ENCODE measurements around the gene C12orf42. TPM values are rescaled to one million over a fixed set of nuclear protein-coding genes. Genes with fewer than 3 reads are reported as not detected.

The C12orf42 gene
- total RNA-seq, 1 experiment from 2014 or later = not detected

DNA sequence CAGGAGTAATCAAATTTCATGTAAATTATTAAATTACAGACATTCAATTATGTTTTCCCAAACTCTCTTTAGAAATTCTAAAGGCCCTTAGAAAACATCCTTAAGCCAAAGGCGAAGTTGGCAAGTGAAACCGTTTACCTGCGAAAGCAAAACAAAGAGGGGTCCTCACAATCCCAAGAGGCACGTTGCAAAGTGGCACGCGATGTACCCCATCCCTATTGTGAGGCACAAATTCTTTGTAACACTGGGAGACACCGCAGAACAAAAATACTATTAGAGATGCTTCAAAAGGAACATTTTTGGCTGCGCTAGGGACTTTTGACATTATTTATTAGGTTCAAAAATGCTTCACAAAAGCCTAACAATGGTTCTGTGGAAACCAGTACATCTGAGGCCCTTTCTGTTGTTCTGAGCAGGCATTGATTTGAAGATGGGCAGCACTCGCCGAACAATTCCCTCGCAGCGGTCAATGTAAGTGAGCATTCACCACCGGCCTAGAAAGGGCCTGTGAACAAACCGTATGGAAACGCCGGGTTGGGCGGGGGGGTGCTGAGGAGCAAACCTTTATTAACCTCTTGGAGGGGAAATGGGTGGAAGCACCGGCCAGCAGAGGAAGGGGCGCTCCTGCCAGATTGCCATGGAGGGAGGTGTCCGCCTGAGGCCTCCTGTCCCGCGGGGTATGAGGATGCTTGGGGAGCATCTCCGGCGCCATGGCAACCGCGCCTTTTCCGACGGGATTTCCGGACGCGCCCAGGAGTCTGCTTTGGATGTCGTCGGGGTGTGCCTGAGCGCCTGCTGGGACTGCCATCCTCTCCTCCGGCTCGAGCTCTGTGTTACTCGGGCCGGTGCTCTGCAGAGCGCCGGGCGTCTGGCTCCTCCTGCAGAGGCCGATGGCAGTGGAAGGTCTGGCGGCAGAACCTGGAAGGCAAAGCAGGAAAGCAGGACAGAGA, 193.9 kb downstream of the C12orf42 start:
- Histone ChIP-seq H3K36me3 (ENCODE audit: control insufficient read depth in 1 of 2, insufficient read depth in 2 of 2, low read length in 2 of 2) (no peaks in the 10 kb centered on the region), H3K9me3 (ENCODE audit: control insufficient read depth in 1 of 2, insufficient read depth in 1 of 2, low read depth in 1 of 2, low read length in 2 of 2) (no peaks in the 10 kb centered on the region), H3K9me2 (ENCODE audit: insufficient read depth) (no peaks in the 10 kb centered on the region), H3K27me3 (ENCODE audit: insufficient read depth, low read length) (0 out of 2 replicates have a peak, but pooled peaks cover 14% of the 10 kb centered on the region), H4K20me1 (ENCODE audit: insufficient read depth) (no peaks in the 10 kb centered on the region), H3K4me2 (ENCODE audit: low read length) (no peak overlapping the region), H2AFZ (ENCODE audit: low read depth, low read length, poor library complexity, severe bottlenecking) (no peak overlapping the region), H3K79me2 (ENCODE audit: insufficient read depth, low read length) (no peaks in the 10 kb centered on the region), H3K27ac (ENCODE audit: low read depth, low read length) (no peak overlapping the region), H3K4me1 (ENCODE audit: control insufficient read depth in 1 of 2, insufficient read depth in 2 of 2, low read length in 2 of 2) (no peaks in the 10 kb centered on the region), H3K9ac (ENCODE audit: low read length) (no peak overlapping the region), H3K4me3 (replicated peaks in 1 of 2; ENCODE audit: low read depth in 1 of 2, low read length in 2 of 2) (no peak overlapping the region)
- BruUV-seq (replicated peaks) = no TSS peak
- no peak for DNase-seq (ENCODE audit: low read depth, low spot score)
- TF ChIP-seq CEBPB (IDR thresholded peaks at IDR 0.05; ENCODE audit: low read depth) (no peak), SP1 (IDR thresholded peaks at IDR 0.05; ENCODE audit: low read depth) (no peak), SIN3A (IDR thresholded peaks at IDR 0.05; ENCODE audit: low read depth) (no peak), ZFX (IDR thresholded peaks at IDR 0.05) (no peak), RAD21 (IDR thresholded peaks at IDR 0.05; ENCODE audit: low read depth) (no peak), ELF1 (IDR thresholded peaks at IDR 0.05; ENCODE audit: borderline replicate concordance, low read depth) (no peak), JUND (IDR thresholded peaks at IDR 0.05) (no peak), FOSL1 (IDR thresholded peaks at IDR 0.05; ENCODE audit: low read depth) (no peak), POLR2A (IDR thresholded peaks at IDR 0.05; ENCODE audit: borderline replicate concordance, extremely low read depth, insufficient read depth, insufficient read length) (no peak), EGR1 (IDR thresholded peaks at IDR 0.05; ENCODE audit: low read depth) (no peak), SRF (IDR thresholded peaks at IDR 0.05; ENCODE audit: low read depth) (no peak), EZH2 (IDR thresholded peaks at IDR 0.05) (no peak), ZNF274 (IDR thresholded peaks at IDR 0.05; ENCODE audit: low read depth, low read length) (no peak)
- TF ChIP-seq, protein P1, sequence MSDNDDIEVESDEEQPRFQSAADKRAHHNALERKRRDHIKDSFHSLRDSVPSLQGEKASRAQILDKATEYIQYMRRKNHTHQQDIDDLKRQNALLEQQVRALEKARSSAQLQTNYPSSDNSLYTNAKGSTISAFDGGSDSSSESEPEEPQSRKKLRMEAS (IDR thresholded peaks at IDR 0.05) = no peak
- TF ChIP-seq, protein P2, sequence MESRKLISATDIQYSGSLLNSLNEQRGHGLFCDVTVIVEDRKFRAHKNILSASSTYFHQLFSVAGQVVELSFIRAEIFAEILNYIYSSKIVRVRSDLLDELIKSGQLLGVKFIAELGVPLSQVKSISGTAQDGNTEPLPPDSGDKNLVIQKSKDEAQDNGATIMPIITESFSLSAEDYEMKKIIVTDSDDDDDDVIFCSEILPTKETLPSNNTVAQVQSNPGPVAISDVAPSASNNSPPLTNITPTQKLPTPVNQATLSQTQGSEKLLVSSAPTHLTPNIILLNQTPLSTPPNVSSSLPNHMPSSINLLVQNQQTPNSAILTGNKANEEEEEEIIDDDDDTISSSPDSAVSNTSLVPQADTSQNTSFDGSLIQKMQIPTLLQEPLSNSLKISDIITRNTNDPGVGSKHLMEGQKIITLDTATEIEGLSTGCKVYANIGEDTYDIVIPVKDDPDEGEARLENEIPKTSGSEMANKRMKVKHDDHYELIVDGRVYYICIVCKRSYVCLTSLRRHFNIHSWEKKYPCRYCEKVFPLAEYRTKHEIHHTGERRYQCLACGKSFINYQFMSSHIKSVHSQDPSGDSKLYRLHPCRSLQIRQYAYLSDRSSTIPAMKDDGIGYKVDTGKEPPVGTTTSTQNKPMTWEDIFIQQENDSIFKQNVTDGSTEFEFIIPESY (IDR thresholded peaks at IDR 0.05; ENCODE audit: extremely low read depth, insufficient replicate concordance, low read length) = no peak
- TF ChIP-seq, protein P3, sequence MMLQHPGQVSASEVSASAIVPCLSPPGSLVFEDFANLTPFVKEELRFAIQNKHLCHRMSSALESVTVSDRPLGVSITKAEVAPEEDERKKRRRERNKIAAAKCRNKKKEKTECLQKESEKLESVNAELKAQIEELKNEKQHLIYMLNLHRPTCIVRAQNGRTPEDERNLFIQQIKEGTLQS (IDR thresholded peaks at IDR 0.05) = no peak
- TF ChIP-seq, protein P4, sequence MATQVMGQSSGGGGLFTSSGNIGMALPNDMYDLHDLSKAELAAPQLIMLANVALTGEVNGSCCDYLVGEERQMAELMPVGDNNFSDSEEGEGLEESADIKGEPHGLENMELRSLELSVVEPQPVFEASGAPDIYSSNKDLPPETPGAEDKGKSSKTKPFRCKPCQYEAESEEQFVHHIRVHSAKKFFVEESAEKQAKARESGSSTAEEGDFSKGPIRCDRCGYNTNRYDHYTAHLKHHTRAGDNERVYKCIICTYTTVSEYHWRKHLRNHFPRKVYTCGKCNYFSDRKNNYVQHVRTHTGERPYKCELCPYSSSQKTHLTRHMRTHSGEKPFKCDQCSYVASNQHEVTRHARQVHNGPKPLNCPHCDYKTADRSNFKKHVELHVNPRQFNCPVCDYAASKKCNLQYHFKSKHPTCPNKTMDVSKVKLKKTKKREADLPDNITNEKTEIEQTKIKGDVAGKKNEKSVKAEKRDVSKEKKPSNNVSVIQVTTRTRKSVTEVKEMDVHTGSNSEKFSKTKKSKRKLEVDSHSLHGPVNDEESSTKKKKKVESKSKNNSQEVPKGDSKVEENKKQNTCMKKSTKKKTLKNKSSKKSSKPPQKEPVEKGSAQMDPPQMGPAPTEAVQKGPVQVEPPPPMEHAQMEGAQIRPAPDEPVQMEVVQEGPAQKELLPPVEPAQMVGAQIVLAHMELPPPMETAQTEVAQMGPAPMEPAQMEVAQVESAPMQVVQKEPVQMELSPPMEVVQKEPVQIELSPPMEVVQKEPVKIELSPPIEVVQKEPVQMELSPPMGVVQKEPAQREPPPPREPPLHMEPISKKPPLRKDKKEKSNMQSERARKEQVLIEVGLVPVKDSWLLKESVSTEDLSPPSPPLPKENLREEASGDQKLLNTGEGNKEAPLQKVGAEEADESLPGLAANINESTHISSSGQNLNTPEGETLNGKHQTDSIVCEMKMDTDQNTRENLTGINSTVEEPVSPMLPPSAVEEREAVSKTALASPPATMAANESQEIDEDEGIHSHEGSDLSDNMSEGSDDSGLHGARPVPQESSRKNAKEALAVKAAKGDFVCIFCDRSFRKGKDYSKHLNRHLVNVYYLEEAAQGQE (IDR thresholded peaks at IDR 0.05; ENCODE audit: low read depth) = no peak
- TF ChIP-seq, protein P5, sequence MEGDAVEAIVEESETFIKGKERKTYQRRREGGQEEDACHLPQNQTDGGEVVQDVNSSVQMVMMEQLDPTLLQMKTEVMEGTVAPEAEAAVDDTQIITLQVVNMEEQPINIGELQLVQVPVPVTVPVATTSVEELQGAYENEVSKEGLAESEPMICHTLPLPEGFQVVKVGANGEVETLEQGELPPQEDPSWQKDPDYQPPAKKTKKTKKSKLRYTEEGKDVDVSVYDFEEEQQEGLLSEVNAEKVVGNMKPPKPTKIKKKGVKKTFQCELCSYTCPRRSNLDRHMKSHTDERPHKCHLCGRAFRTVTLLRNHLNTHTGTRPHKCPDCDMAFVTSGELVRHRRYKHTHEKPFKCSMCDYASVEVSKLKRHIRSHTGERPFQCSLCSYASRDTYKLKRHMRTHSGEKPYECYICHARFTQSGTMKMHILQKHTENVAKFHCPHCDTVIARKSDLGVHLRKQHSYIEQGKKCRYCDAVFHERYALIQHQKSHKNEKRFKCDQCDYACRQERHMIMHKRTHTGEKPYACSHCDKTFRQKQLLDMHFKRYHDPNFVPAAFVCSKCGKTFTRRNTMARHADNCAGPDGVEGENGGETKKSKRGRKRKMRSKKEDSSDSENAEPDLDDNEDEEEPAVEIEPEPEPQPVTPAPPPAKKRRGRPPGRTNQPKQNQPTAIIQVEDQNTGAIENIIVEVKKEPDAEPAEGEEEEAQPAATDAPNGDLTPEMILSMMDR (IDR thresholded peaks at IDR 0.05 in 2 of 3, conservative IDR thresholded peaks at IDR 0.05 in 1 of 3; ENCODE audit: borderline replicate concordance in 1 of 3, insufficient read depth in 1 of 3, low read depth in 2 of 3, low read length in 2 of 3) = no peak
- ChIA-PET POLR2A (no interaction called here), CTCF (no interaction called here), RAD21 (ENCODE audit: low non-redundant PET in 1 of 2, low total read pairs in 2 of 2, uncharacterized antibody in 2 of 2, unreplicated experiment in 2 of 2) (no interaction called here)
- intact Hi-C loops (cut with micrococcal nuclease) = no loop called here
- no peak for ATAC-seq

Data from HCT116 (cell line).